SKM-1 treated with dmso at 0.1 percent for 144 hours (cell line): Measurements from ENCODE around the gene C21orf58.

ENCODE experiments used
- DNase-seq: peaks from one replicate; lab custom pipeline; 2025; ENCODE audit not compliant: unreplicated experiment; lab: John Stamatoyannopoulos, UW

Gene C21orf58

DNA sequence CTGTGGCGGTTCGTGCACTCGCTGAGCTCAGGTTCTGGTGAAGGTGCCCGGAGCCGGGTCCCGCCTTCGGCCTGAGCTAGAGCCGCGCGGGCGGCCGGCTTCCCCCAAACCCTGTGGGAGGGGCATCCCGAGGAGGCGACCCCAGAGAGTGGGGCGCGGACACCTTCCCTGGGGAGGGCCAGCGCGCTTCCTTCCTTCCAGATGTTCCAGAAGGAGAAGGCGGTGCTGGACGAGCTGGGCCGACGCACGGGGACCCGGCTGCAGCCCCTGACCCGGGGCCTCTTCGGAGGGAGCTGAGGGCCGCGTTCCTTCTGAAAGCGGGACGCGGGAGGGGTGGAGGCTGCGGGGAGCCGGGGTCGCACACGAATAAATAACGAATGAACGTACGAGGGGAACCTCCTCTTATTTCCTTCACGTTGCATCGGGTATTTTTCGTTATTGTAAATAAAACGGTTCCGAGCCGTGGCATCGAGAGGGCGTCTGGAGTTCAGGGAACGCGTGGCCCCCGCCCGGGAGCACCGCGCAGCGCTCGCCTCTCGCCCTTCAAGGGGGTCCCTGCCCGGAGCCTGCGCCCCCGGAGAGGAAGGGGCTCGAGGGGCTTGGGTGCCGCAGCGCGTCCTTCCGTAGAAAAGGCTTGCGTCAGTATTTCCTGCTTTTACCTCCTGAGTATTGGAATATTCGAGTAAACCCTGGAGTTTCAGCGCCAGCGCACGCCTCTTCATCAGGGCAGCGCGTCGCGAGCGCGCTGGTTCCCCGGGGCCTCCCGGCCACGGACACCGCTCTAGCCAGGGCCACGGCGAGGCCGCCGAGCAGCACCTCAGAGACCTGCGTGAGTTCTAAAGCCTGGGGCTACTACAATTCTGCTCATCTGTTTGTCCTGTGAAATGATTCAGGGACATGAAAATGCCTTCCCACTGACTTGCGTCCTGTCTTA lies 26.1 kb downstream of the C21orf58 start:
- DNase-seq: no peak

DNA sequence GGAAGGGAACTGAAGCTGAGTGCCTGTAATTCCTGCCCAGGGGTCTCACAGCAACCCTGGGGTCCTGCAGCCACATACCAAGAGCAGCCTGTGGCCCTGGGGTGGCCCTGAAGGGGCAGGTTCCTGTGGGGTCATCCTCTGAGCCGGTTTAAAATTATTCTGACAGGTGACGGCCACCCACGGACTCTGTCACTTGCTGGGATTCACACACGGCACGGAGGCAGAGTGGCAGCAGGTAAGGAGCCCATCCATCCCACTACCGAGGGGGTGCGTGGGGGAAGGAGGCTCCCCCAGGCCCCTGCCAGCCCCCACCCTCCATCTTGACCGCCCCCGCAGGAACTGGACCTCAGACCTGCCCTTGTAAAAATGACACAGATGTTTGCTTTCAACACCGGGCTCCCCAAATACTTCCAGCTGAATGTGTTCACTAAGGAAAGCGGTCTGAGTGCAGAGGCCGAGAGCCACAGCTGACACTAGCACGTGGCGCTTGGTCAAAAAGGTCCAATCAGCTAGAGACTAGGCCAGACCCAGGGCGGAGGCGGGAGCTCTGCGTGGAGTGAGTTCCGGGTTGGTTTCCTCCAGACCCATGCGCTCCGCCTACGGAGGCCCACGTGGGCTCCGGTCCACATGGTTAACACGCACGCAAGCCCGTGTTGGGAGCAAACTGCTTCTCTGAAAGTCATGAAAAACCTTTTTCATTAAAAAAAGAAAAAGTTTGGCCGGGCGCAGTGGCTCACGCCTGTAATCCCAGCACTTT lies 27.5 kb downstream of the C21orf58 start:
- no peak for DNase-seq

DNA sequence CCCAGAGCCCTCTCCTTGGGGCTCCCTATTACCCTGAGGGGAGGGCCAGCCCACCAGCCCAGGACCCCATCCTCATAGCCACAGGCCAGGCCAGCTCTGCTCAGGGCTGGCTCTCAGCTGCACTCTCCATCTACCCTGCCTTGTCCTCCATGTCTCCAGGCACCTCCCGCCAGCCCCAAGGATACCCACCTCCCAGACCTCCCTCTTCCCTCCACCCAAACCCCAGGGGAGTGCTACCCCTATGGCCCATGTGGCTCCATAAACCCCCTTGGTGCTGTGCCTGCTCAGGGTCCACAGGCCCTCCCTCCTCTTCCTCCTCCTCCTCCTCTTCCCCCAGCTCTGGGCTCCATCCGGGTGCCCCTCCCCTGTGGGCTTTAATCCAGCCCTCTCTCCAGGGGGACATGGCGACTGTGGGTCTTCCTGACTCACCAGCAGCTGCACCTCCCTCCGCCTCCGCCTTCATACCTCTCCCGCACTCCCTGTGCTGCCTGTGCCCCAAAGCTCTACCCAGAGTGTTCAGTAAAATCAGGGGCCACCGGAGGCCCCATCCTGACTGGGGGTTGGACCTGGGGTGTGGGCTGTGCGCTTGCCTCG lies 28.4 kb downstream of the C21orf58 start:
- DNase-seq: no peak

DNA sequence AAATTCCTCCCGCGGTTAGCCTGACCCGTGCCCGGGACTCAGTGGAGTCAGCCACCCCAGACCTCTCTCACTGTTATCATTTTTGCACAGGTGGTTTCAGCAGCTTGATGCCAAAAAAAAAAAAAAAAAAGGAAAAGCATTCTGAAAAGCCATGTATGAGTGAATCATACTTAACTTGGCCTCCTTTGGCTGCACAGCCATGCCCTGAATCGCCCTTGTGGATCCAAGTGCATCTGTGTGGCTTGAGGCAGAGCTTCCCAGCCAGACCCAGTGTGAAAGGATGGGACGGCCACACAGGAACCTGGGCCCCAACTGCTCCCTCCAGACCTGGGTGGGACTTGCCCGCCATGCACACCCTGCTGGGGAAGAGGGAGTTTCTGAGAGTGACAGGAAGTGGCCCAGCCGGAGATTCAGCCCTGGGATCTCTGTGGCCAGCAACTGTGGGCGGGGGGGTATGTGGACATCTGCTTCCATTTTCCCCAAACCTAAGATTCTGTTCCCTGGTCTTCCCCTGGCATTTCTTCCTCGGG lies 29.0 kb downstream of the C21orf58 start:
- peak; percentile 3 for DNase-seq

DNA sequence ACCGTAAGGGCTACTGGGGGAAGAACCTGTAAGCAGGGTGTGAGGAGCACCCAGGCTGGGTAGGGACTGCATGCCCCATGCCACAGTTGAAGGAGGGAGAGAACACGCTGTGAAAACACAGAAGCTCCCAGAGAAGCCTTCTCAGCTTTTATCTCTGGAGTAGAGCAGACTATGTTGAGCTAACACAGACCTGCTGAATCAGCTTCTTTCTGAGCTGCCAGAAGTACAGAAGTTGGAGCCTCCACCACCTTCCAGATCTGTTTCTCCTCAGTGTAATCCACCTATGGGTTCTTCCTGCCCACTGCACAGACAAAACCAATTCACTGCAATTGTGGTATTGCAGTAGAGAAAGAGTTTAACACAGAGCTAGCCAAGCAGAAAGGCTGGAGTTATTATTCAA lies 32.1 kb downstream of the C21orf58 start:
- DNase-seq: no peak

DNA sequence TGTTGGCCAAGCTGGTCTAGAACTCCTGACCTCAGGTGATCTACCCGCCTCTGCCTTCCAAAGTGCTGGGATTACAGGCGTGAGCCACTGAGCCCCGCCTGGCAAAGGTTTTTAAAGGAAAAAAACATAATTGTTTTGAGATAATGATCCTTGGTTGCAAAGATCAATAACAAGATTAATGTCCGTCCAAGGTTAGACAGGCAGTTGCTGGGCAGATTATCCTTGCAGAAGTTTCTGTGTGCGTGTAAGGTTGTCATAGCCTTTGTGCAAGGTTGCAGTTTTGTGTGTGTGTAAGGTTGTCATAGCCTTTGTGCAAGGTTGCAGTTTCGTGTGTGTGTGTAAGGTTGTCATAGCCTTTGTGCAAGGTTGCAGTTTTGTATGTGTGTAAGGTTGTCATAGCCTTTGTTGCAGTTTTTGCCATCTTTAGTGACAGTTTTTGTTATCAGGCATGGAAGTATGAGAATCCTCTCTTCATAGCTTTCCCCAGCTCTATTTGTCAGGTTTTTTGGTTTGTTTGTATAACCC lies 34.0 kb downstream of the C21orf58 start:
- no peak for DNase-seq

DNA sequence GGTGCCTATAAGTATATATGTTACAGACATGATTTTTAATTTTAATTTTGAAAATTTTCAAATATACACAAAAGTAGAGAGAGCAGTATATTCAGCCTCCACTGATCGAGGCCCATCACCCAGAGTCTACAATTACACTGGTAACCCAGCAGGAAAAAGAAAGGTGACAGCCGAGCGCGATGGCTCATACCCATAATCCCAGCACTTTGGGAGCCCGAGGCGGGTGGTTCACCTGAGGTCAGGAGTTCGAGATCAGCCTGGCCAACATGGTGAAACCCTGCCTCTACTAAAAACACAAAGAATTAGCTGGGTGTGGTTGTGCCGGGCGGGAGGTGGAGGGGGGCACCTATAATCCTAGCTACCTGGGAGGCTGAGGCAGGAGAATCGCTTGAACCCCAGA lies 36.1 kb downstream of the C21orf58 start:
- DNase-seq: no peak

DNA sequence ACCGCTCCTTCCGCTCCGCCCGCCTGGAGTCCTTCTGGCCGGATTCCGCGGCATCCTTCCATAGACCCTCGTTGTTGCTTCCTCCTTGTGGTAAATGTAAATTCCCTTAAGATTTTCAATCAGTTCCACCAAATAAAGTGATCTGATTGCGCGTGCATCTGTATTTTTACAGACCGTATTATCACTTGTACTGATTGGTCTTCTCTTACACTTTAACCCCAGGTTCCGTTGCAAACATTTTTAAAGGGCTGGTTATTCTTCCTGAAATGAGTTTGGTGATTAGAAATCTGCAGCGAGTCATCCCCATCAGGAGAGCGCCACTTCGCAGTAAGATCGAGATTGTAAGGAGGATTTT lies 37.0 kb downstream of the C21orf58 start:
- DNase-seq: no peak

DNA sequence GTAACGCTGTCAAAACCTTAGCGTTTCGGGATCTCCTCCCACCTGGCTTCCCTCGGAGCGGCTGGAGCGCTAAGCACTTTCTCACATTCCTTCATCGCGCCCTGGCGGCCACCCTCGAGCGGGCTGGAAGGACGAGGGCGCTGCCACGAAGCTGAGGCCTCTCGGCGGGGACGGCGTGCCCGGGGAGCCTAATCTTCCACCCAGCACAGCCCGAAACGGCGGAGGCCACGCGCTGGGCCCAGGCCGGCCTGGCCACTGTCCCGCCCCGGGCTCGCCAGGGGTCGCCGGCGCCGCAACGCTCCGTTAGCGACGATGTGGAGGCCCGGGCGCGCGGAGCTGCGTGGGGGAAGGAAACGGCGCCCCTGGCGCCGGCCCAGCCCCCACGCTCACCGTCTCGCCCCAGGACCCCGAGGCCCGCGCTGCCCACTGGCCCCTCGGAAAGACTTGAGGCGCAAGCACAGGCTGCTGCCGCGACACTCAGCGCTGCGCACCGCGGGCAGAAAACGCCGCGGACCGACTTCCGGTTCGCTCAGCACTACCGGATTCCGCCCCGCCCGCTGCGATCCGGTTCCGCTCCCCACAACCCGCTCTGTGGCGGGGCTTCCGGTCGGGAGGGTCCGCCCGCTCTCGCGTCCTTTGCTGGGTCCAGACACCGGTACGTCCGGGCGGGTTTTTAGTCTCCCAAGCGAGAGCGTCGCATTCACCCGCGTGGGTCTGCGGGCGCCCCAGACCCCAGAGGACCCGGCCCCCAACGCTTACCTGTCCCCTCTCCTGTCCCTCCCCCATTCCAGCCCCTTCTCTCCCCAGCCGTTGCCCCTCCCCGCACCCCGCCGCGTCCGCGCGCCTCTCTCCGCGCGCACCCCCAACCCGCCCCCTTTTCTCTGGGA lies 37.7 kb downstream of the C21orf58 start, which contains the start of gene YBEY:
Gene YBEY (plus strand): TSS at position 582 of the 887 bp plus-strand sequence. CDS start 572 bp downstream, outside the sequence.
- peak; percentile 82 for DNase-seq

DNA sequence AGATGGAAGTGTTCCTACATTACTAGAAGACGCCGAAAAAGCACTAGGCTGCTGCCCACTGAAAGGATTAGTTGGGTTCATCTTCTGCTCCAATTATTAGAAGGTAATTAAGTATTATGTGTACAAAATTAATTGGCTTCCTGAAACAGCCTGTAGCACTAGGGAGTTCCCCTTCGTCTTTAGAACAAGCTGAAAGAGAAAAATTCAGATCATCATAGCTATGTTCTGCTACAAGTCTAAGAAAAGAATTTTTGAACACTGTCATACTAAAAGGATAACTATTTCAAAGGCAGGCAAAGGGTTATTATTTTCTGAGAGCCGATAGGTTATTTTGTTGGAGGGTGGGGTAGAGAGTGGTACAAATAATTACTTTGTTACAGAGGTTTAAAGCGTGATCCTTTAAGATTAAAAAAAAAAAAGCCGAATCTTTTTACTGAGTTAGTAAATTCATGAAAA lies 38.4 kb downstream of the C21orf58 start, which contains the start of gene MCM3AP:
Gene MCM3AP (minus strand): TSS at position 406 of the 456 bp plus-strand sequence. CDS start 325 bp downstream, at position 81.
- no peak for DNase-seq

DNA sequence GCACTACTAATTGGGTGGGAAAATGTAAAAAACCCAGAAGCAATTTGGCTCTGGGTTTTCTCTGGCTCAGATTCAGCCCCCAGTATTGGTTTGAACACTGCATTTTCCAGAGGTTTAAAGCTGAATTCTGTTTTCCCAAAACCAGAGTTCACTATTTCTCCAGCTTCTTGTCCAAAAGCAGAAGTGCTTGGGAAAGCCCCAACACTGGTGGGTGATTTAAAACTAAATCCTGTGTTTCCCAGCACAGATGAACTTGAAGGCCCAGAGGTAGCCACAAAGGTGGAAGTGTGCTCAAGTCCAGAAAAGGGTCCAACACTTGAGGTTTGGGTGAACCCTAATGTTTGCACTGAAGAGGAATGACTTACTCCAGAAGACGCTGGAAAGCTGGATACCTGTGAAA lies 38.9 kb downstream of the C21orf58 start:
- no peak for DNase-seq

DNA sequence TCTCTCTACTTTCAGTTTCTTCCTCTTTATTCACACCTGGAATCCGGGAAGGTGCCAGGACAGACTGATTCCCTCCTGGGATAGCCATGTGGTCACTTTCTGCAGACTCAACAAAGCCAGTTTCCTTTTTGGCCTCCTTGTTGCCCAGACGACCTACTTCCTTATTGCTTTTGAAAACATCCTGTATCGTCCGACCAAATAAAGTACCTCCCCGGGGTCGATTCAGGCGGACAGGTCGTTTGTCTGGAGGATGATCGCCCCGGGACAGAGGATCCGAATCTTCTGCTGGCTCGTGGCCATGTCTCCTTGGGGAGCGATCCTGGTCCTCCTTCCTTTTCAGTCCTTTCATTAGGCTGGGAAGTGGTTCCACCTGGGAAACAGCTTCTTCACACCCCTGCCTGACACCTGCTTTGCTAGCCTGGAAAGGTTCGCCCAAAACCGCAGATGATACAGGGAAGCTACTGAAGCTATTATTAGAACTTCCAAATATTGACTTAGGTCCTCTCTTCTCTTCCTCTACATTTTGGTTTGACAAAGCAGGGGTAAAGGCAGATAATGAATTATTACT lies 39.5 kb downstream of the C21orf58 start:
- DNase-seq: no peak

DNA sequence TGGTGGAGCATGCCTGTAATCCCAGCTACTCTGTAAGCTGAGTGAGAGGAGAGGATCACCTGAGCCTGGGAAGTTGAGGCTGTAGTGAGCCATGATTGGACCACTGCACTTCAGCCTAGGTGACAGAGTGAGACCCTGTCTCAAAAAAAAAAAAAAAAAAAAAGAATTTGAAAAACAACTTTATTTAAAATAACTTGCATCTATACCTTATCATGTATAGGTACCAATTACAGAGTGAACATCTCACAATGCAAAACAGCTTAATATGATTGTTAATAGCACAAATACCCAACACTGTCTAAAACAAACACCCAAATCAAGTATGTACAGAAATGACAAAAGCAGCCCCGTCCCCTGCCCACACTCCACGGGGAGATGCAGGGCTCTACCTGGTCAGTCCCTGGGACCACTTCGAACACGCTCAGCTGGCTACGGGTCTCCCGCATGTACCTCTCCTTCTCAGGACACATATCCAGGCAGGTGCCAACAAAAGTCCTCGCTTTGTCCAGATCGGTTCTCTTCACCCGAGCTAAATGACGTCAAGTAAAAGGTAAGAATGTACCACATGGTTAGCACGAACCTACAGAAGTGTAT lies 48.8 kb downstream of the C21orf58 start:
- no peak for DNase-seq

DNA sequence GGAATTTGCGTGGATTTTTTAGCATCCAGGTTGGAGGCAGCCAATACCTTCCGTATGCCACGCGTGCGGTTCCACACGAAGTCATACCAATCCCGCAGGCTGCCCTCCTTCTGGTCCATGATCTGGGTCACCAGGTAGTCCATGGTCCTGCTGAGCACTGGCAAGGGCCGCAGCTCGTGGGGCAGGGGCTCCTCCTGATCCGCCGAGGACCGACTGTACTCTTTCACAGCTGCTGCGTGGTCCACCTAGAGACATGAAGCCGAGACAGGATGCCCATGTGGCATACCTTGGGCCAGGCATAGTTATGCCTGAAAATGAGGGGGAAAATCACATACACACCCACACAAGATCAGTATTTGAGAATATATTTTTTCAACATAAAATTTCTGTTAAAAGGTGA lies 50.3 kb downstream of the C21orf58 start:
- no peak for DNase-seq

DNA sequence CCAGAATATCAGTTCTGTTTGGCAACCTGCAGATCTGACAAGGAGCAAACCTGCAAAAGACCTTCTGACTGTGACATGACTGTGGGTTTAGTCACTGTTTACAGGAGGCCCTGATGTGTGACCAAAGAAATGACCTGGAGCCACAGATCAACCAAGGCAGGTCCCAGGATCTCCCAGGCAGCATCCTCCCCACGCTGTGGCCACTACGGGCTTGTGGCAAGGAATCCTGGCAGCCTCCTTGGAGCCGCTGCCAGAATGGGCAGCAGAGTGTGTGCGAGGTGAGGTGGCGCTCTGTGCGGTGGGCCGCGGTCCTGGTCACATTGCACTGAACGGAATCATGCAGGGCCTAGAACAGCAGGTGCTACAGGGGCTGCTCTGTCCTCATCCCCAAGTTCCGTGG lies 54.2 kb downstream of the C21orf58 start:
- no peak for DNase-seq

DNA sequence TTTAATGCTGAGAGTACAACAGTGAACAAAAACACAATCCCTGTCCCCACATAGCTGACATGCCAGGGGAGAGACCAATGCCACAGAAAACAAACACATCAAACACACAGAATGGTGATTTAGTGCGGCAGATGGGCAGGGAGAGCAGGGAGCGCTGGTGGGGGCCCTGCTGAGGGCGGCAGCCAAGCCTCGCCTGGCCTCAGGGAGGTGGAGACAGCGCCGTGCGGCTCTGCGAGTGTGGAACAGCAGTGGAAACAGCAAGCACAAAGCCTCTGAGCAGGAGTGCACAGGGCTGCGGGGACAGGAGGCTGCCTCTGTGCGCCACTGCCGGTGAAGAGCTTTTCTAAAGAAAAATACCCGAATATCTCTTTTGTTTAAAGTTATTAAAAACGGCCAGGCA lies 55.3 kb downstream of the C21orf58 start:
- no peak for DNase-seq

DNA sequence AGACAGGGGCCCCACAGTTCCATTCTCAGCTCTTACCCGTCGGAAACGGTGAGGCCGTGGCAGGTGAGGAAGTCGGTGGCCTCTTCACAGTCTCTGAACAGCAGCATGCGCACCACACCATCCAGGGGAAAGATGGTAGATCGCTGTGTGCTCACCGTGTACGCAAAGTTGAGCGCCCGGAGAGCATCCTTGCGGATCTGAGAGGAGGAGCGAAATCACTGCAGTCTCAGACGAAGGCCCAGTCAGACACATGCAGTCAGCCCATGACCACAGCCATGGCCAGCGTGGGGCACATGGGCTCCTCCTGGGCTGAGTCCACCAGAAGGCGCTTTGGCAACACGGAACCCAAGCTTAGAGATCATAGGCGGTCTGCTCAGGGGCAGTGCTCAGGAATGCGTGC lies 56.7 kb downstream of the C21orf58 start:
- DNase-seq: no peak

DNA sequence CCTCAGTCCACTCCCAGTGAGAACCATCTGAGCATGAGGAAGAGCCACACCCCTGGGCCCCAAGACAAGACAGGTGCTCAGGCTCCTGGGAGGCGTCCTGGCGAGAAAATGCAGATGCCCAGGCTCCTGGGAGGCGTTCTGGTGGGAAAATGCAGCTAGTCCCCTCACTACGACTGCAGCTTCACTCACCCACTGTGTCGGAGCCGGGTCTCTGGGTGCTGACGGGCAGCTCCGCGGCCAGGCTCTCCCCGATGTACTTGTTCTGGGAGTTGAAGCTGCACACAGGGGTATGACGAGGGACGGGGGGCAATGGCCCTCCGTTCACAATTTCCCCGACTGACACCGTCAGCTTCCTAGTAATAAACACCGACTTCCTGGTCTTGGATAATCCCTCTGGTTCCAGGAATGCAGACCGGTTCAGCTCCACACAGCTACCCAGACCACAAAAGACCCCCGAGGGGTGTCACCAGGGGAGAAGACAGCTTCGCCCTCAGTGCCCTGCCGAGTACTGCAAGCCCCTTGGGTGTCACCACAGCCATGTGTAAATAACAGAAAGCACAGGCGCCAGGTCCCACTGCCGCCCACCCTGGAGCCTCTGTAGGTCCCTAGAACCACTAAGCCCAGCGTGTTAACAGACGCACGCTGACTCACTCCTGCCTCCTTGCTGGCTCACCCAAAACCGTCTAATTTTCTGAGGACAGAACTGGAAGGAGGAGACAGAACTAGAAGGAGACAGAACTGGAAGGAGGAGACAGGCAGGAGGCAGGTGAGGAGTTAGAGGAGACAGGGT lies 57.7 kb downstream of the C21orf58 start:
- DNase-seq: no peak
